ENCODE results near the gene SPO11. TPM values are rescaled to one million over a fixed set of nuclear protein-coding genes. Genes with fewer than 3 reads are reported as not detected.

The SPO11 gene
- total and polyA plus RNA-seq, 9 of the 15 experiments (the other 6 are each of a cell fraction or from before 2014, with no cell fraction given): not detected

DNA sequence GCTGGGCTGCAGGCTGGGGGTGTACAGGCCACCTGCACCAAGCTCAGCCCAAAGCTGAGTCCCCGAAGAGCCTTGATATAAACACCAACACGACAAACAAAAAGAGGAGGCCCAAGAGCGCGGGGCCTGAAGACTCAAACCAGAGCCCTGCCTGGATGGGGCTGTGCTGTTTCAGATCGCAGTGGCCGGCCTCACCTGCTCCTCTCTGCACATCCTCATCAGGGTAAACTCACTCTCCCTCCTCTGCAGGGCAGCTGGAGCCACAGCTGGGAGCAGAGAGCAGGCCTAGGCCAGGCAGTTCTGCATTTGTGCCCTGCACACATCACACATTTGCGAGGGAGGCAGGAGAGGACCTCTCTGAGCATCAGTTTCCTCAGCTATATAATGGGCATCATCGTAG, 57.9 kb downstream of the SPO11 start:
- in situ Hi-C loops (cut with MboI): loop anchor here (5.0 to 25.0 kb wide), 3 partner anchors 105 to 825 kb away; no protein-coding TSS in a partner anchor

DNA sequence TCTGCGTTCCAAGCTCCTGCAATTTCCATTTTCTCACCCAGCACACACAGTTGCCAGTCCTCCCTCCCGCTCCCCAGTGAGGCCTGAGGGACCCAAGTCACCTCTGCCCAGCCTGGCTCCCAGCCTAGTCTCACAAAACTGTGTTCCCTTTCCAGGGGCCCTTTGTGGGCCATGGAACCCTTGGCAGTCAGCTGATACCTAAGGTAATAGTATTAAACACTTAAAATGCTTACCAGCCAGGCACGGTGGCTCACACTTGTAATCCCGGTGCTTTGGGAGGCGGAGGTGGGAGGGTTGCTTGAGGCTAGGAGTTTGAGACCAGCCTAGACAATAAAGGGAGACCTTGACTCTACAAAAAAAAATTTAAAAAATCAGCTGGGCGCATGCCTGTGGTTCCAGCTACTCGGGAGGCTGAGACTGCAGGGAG, 58.4 kb downstream of the SPO11 start:
- WGBS (ENCODE audit: insufficient coverage, low coverage, missing lambda C conversion rate): 94% methylated on average over 7 of the region's 7 CpGs
- intact Hi-C loops (cut with micrococcal nuclease): no loop called here
- TF ChIP-seq SMARCA5 (IDR thresholded peaks at IDR 0.05) (no peak), IRF2 (CRISPR knock-in tag; IDR thresholded peaks at IDR 0.05) (no peak), ZNF77 (CRISPR knock-in tag; IDR thresholded peaks at IDR 0.05) (no peak), ID3 (CRISPR knock-in tag; IDR thresholded peaks at IDR 0.05) (no peak), ID3 (tag; IDR thresholded peaks at IDR 0.05) (no peak)
- peaks cover 16% of the 10 kb centered on the region for H3K79me2 ChIP-seq (ENCODE audit: control insufficient read depth, insufficient read depth, low read length)
- H3K4me2 ChIP-seq (ENCODE audit: insufficient read depth, low read length): no peak overlapping the region
- H3K36me3 ChIP-seq (ENCODE audit: control insufficient read depth, insufficient read depth, low read length): peaks cover 9% of the 10 kb centered on the region; the same call in 2 of the 3 replicates
- in situ Hi-C loops (cut with MboI): loop anchor here (5.0 to 25.0 kb wide), 3 partner anchors 104 to 824 kb away; no protein-coding TSS in a partner anchor
- peaks cover 10% of the 10 kb centered on the region for H4K20me1 ChIP-seq (replicated peaks; ENCODE audit: control insufficient read depth, insufficient read depth, low read length)
- ChIA-PET CTCF (ENCODE audit: low intra/inter-chr PET ratio) (interaction anchor here (1.2 to 2.3 kb wide), 2 partner anchors 107 to 126 kb away, joined by 3 to 9 read pairs; no protein-coding TSS in a partner anchor), POLR2A (interaction anchor here (0.7 to 1.6 kb wide), 3 partner anchors 18 to 94 kb away, joined by 3 to 4 read pairs (median 3); no protein-coding TSS in a partner anchor)
- H3K9me1 ChIP-seq (ENCODE audit: control insufficient read depth, insufficient read depth, low read length): peaks cover 4% of the 10 kb centered on the region
- peaks cover 28 to 46% of the 10 kb centered on the region in 2 experiments for H3K4me1 ChIP-seq (replicated peaks in 1 of 2; ENCODE audit: control insufficient read depth in 2 of 2, insufficient read depth in 2 of 2, low read length in 2 of 2)
- no peak overlapping the region for H2AFZ ChIP-seq (ENCODE audit: low read depth, low read length)
- H3K27me3 ChIP-seq (ENCODE audit: control insufficient read depth in 2 of 2, insufficient read depth in 2 of 2, low read length in 2 of 2): no peaks in the 10 kb centered on the region
- ATAC-seq: no peak
- H3K4me3 ChIP-seq: no peak overlapping the region
- no peaks in the 10 kb centered on the region for H3K9me3 ChIP-seq (replicated peaks; ENCODE audit: control insufficient read depth, insufficient read depth, low read depth, low read length)
- no peak for DNase-seq (ENCODE audit: extremely low read depth in 1 of 4, low spot score in 3 of 4)
- no TSS peak for BruUV-seq (replicated peaks)
- no peak for FAIRE-seq
- H3K9ac ChIP-seq (ENCODE audit: insufficient read depth in 1 of 2, low read depth in 2 of 2, low read length in 2 of 2): peak overlapping the region in 1 of 2 experiments; percentile 64; a peak in 1 of 4 replicates
- H3K27ac ChIP-seq (ENCODE audit: extremely low read depth, low read depth, low read length): no peak overlapping the region

More for the DNA sequence above, 57.9 kb downstream of the SPO11 start:
- Histone ChIP-seq H4K20me1 (replicated peaks; ENCODE audit: control insufficient read depth, insufficient read depth, low read length) (peaks cover 5% of the 10 kb centered on the region; the same call in 1 of the 2 replicates), H3K27ac (ENCODE audit: extremely low read depth, low read depth, low read length) (no peak overlapping the region), H3K36me3 (ENCODE audit: control insufficient read depth, insufficient read depth, low read length) (peaks cover 4% of the 10 kb centered on the region; the same call in 1 of the 3 replicates), H3K9ac (ENCODE audit: insufficient read depth in 1 of 2, low read depth in 2 of 2, low read length in 2 of 2) (peak overlapping the region in 1 of 2 experiments; percentile 58; a peak in 2 of 4 replicates), H3K9me1 (ENCODE audit: control insufficient read depth, insufficient read depth, low read length) (no peaks in the 10 kb centered on the region), H3K27me3 (ENCODE audit: control insufficient read depth in 2 of 2, insufficient read depth in 2 of 2, low read length in 2 of 2) (no peaks in the 10 kb centered on the region), H3K79me2 (ENCODE audit: control insufficient read depth, insufficient read depth, low read length) (peaks cover 11% of the 10 kb centered on the region), H3K4me2 (ENCODE audit: insufficient read depth, low read length) (no peak overlapping the region), H3K4me1 (replicated peaks in 1 of 2; ENCODE audit: control insufficient read depth in 2 of 2, insufficient read depth in 2 of 2, low read length in 2 of 2) (peaks cover 24 to 41% of the 10 kb centered on the region in 2 experiments), H2AFZ (ENCODE audit: low read depth, low read length) (no peak overlapping the region), H3K4me3 (no peak overlapping the region), H3K9me3 (replicated peaks; ENCODE audit: control insufficient read depth, insufficient read depth, low read depth, low read length) (no peaks in the 10 kb centered on the region)
- POLR2A ChIA-PET: interaction anchor here (1.1 to 1.6 kb wide), 2 partner anchors 18 to 71 kb away, joined by 3 to 4 read pairs; no protein-coding TSS in a partner anchor
- CTCF ChIA-PET (ENCODE audit: low intra/inter-chr PET ratio): interaction anchor here (1.2 kb wide), 1 partner anchor 127 kb away, joined by 3 read pairs; no protein-coding TSS in a partner anchor
- TF ChIP-seq, protein P1, sequence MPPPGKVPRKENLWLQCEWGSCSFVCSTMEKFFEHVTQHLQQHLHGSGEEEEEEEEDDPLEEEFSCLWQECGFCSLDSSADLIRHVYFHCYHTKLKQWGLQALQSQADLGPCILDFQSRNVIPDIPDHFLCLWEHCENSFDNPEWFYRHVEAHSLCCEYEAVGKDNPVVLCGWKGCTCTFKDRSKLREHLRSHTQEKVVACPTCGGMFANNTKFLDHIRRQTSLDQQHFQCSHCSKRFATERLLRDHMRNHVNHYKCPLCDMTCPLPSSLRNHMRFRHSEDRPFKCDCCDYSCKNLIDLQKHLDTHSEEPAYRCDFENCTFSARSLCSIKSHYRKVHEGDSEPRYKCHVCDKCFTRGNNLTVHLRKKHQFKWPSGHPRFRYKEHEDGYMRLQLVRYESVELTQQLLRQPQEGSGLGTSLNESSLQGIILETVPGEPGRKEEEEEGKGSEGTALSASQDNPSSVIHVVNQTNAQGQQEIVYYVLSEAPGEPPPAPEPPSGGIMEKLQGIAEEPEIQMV (tag; conservative IDR thresholded peaks at IDR 0.05; ENCODE audit: low read depth): no peak
- FAIRE-seq (no peak), ATAC-seq (no peak), DNase-seq (ENCODE audit: extremely low read depth in 1 of 4, low spot score in 3 of 4) (no peak)
- BruUV-seq (replicated peaks): no TSS peak
- intact Hi-C loops (cut with micrococcal nuclease): no loop called here
- WGBS (ENCODE audit: insufficient coverage, low coverage, missing lambda C conversion rate): 89% methylated on average over 8 of the region's 8 CpGs
